Choroid plexus epithelial cell (primary cell): ENCODE results near the gene C3orf85.
A peak's percentile ranks its signal among the peaks of the same experiment; 100 is the strongest.
"Not testable (repeated sequence)": the region's sequence is repeated elsewhere in the genome, so short reads cannot be mapped to it uniquely, and the experiment has no call there.

ENCODE experiments used
- DNase-seq: peaks from one replicate; pipeline ENCODE4 v3.0.0-alpha.2; 2010; ENCODE audit warnings: low read depth
- H3K4me3 ChIP-seq: 2 replicates; pipeline ENCODE4 v1.5.1; 2011; ENCODE audit warnings: low read depth, mild to moderate bottlenecking, control low read depth, low read length, moderate library complexity
- TF ChIP-seq, protein P1 (sequence below): conservative IDR thresholded peaks from 2 replicates; pipeline ENCODE4 v1.5.1; 2011; ENCODE audit warnings: low read depth, mild to moderate bottlenecking, control low read depth, inconsistent platforms, low read length, moderate library complexity

The C3orf85 gene

GRCh38 chr3:109125902-109126301 lies 10.6 kb upstream of the C3orf85 start:
- no peak for DNase-seq
- no peak overlapping the region for H3K4me3 ChIP-seq
- TF ChIP-seq, protein P1, sequence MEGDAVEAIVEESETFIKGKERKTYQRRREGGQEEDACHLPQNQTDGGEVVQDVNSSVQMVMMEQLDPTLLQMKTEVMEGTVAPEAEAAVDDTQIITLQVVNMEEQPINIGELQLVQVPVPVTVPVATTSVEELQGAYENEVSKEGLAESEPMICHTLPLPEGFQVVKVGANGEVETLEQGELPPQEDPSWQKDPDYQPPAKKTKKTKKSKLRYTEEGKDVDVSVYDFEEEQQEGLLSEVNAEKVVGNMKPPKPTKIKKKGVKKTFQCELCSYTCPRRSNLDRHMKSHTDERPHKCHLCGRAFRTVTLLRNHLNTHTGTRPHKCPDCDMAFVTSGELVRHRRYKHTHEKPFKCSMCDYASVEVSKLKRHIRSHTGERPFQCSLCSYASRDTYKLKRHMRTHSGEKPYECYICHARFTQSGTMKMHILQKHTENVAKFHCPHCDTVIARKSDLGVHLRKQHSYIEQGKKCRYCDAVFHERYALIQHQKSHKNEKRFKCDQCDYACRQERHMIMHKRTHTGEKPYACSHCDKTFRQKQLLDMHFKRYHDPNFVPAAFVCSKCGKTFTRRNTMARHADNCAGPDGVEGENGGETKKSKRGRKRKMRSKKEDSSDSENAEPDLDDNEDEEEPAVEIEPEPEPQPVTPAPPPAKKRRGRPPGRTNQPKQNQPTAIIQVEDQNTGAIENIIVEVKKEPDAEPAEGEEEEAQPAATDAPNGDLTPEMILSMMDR, result no peak

GRCh38 chr3:109127553-109127952 lies 9.0 kb upstream of the C3orf85 start:
- H3K4me3 ChIP-seq, result no peak overlapping the region
- TF ChIP-seq, protein P1, result no peak
- DNase-seq, result no peak

DNA sequence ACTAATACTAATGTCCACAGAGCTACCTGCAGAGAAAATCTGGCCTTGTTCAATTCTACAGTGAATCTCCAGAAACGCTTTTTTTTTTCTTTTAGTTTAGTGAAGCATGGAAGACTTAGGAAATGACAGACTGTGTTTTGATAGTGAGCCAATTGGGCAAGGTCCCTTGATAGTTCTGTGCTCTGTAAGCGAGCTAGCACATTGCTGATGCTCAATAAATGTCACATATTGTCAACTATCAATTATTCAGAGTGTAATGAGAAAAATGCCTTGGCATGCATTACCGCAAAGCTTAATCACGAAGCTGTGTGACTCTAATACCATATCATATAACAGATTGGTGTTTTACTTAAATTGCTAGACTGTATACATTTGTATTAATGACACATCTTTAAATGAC lies 5.2 kb upstream of the C3orf85 start:
- TF ChIP-seq, protein P1, result no peak
- no peak overlapping the region for H3K4me3 ChIP-seq
- no peak for DNase-seq

- DNase-seq, result peak; percentile 13
- TF ChIP-seq, protein P1, result no peak
- no peak overlapping the region for H3K4me3 ChIP-seq
These were observed 3.6 kb upstream of the C3orf85 start for GRCh38 chr3:109132801-109133473.

DNA sequence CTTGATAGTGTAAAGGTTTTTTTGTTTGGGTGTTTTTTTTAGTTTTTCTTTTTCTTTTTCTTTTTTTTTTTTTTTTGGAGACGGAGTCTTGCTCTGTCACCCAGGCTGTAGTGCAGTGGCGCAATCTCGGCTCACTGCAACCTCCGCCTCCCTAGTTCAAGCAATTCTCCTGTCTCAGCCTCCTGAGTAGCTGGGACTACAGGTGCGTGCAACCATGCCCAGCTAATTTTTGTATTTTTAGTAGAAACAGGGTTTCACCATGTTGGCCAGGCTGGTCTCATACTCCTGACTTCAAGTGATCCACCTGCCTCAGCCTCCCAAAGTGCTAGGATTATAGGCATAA lies 3.1 kb upstream of the C3orf85 start:
- not testable (repeated sequence) for H3K4me3 ChIP-seq, DNase-seq

GRCh38 chr3:109137761-109138160 lies 1.2 kb downstream of the C3orf85 start:
- no peak for DNase-seq
- no peak overlapping the region for H3K4me3 ChIP-seq
- TF ChIP-seq, protein P1, result no peak

- H3K4me3 ChIP-seq, result no peak overlapping the region
- no peak for DNase-seq
- TF ChIP-seq, protein P1, result no peak
These were observed 3.8 kb downstream of the C3orf85 start for GRCh38 chr3:109140318-109140717.
